ENCODE data around the gene OR9Q1.

- TF ChIP-seq CTCF (IDR thresholded peaks at IDR 0.05) (no peak), POLR2A (IDR thresholded peaks at IDR 0.05) (no peak), POLR2AphosphoS5 (IDR thresholded peaks at IDR 0.05) (no peak)
These were observed 33.8 kb downstream of the OR9Q1 start for GRCh38 chr11:58057481-58057880.
